Measurements from ENCODE around the gene LY6G5C.
"Not testable (repeated sequence)": the region's sequence is repeated elsewhere in the genome, so short reads cannot be mapped to it uniquely, and the experiment has no call there.

Gene LY6G5C

DNA sequence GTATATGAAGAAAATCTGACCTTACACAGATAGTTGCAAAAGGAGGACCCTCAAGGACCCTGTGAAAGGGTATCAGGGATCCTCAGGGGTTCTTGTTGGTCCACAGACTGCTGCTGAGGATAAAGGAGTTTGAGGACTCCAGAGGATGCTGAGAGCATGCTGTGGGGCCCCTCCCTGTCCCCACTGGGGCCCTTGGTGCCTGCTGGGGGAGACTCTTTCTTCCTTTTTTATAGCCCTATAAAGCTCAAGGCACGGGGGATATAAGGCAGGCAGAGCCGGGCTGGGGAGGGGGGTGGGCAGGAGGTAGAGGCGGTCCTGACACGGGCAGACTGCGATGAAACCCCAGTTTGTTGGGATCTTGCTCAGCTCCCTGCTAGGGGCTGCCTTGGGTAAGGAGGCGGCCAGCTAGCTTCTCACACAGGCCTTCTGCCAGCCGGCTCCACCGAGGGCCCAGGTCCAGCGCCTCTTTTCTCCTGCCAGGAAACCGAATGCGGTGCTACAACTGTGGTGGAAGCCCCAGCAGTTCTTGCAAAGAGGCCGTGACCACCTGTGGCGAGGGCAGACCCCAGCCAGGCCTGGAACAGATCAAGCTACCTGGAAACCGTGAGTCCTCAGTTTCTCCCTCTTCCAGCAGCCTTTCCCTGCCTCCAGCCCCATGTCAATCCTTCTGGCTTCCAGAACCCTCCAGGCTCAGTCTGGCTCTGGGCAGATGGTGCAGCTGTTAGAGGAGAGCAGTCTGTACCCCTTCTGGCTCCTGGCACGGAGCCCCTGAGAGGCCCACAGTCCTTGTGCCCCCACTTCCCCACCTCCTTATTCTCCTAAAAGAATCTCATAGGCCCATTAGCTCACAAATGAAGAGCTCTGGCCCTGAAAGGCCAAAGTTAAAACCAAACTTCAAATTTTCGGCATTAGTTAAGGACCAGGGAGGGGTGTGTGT, 34.4 kb upstream of the LY6G5C start, which contains the start of gene LY6G6D:
Gene LY6G6D, plus strand, starts transcription at position 327 of the 937 bp plus-strand sequence. Its CDS starts 8 bp downstream, at position 335.
- in situ Hi-C loops (cut with HindIII; ENCODE audit: low sequenced_read_pairs), result no loop called here

DNA sequence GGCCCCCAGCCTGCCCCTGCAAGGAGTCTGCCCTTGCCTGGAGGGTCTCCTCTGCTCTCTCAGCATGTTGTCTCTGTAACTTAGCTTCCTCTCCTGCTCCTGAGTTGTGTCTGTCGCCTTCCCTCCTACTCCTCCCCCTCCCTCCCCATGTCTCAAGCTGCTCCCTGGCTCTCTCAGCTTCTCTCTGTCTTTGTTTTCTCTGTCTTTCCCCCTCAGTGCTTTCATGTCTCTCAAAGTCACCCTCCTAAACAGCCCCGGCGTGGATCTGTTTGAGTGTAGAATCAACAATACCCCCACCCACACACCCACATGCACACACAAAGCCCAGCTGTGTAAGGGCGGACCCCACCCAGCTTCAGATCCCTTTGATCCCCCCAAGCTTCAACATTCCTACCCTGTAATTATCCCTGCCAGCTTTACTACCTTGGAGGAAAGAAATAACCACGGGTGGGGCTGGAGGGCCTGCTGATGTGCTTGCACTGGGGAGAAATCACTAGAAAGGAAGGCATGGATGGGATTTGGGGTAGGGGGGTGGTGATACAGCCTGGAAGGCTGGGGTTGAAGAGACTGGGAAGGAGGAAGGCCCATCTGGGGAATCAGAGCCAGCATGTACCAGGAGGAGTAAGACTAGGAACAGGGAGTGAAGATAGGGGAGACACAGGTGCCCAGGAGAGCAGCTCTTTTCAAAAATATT, 33.3 kb upstream of the LY6G5C start:
- in situ Hi-C loops (cut with HindIII; ENCODE audit: low sequenced_read_pairs), result loop anchor here (5.0 kb wide), 1 partner anchor 67 kb away; no protein-coding TSS in a partner anchor

DNA sequence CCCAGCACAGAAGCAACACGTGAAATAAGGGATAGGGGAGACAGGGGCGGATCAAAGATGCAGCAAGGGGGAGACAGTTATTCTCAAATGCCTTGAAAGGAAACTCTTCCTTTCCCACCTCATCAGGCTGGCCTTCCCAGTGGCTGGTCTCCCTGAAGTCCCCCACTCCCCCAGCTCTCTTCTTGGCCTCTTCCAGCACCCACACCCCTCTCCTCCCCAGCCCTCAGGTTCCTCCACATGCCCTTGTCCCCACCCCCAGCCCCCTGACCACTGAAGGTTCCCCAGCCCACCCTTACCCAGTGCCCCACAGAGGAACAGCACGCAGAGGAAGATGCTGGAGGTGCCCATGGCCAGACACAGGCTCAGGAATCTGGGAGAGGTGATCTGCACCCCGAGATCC, 32.6 kb upstream of the LY6G5C start:
- in situ Hi-C loops (cut with HindIII; ENCODE audit: low sequenced_read_pairs), result loop anchor here (5.0 kb wide), 1 partner anchor 66 kb away; no protein-coding TSS in a partner anchor

DNA sequence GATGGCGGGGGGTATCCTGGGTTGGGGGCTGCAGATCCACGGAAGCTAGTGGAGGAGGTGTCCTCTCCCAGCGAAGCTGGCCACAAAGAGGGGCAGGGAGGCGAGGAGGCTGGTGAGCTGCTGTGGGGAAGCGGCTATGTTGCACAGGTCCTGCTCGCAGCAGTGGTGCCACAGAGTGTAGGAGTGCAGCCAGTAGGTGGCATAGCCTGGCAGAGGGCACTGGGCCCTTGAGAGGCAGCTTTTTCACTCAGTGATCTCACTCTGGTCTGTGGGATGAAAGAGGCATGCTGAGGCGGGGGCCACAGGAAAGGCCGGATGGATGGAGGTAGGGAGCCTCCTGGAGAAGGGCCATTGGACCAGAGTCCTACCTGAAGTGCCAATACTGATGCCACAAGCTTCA, 31.4 kb upstream of the LY6G5C start:
- in situ Hi-C loops (cut with HindIII; ENCODE audit: low sequenced_read_pairs), result loop anchor here (5.0 kb wide), 1 partner anchor 65 kb away; no protein-coding TSS in a partner anchor

DNA sequence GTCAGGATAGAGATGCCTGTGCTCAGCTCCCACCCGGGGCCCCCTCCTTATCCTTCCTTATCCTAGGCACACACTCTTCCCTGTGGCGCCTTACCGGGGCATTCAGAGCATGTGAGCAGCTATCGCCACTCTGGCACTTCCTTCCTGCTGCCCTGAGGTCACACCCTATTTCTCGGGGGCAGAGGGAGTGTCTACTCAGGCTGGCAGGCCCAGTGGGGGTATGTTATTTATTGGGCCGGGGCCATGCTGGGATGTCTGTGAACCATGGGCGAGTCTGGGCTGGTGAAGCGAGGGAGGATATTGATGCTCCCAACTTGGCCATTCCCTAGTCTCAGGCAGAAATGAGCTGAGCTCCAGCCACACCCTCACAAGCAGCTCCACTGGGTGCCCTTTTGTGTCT, 30.4 kb upstream of the LY6G5C start:
- in situ Hi-C loops (cut with HindIII; ENCODE audit: low sequenced_read_pairs), result loop anchor here (5.0 kb wide), 1 partner anchor 64 kb away; no protein-coding TSS in a partner anchor

DNA sequence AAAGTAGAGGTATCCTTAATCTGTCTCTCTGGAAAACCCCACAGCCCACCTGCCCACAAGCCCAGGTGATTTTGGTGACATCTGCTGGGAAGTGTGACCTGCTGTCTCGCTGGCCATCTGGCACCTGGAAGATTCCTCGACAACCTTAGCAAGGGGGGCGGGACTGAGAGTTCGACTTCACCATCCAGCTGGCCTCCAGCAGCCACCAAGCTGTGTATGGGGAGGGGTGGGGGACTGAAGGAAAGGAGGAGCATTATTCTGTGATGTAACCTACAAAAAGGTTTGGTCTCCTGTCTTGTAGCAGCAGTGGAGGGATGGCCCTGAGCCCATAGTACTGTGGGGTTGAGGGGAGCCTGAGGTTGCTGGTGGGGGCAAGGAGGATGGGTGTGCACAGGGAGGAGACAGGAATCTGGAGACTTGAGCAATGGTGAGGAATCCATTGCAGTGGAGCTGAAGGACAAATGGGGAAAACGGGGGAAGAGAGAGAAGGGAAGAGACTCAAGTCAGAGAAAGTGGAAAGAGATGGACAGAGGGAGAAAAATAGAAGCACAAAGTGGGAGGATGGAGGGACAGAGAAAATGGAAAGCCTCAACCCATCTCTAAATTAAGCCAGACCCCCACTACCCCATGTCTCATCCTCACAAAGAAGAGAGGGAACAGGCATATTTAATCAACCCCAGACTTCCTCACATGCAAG, 29.8 kb upstream of the LY6G5C start:
- in situ Hi-C loops (cut with HindIII; ENCODE audit: low sequenced_read_pairs), result loop anchor here (5.0 kb wide), 1 partner anchor 63 kb away; no protein-coding TSS in a partner anchor

DNA sequence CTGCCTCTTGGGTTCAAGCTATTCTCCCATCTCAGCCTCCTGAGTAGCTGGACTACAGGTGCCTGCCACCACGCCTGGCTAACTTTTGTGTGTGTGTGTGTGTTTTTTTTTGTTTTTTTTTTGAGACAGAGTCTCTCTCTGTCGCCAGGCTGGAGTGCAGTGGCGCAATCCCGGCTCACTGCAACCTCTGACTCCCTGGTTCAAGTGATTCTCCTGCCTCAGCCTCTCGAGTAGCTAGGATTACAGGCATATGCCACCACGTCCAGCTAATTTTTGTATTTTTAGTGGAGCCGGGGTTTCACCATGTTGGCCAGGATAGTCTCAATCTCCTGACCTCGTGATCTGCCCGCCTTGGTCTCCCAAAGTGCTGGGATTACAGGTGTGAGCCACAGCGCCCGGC, 28.3 kb upstream of the LY6G5C start:
- in situ Hi-C loops (cut with HindIII; ENCODE audit: low sequenced_read_pairs), result not testable (repeated sequence)

DNA sequence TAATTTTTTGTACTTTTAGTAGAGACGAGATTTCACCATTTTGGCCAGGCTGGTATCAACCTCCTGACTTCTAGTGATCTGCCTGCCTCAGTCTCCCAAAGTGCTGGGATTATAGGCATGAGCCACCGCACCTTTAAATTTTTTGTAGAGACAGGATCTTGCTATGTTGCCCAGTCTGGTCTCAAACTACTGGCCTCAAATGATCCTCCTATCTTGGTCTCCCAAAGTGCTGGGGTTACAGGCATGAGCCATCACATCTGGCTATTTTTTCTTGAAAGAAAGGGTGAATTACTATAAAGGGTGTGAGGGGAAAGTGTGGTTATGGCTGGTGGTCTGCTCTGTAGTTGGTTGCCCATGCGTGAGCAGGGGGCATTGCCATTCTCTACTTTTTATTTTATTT, 27.4 kb upstream of the LY6G5C start:
- in situ Hi-C loops (cut with HindIII; ENCODE audit: low sequenced_read_pairs), result no loop called here

DNA sequence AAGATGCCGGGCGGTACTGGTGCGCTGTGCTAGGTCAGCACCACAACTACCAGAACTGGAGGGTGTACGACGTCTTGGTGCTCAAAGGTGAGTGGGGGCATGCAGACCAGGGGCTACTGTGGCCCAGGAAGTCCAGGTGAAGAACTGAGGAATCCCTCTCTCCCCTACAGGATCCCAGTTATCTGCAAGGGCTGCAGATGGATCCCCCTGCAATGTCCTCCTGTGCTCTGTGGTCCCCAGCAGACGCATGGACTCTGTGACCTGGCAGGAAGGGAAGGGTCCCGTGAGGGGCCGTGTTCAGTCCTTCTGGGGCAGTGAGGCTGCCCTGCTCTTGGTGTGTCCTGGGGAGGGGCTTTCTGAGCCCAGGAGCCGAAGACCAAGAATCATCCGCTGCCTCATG, 26.8 kb upstream of the LY6G5C start:
- in situ Hi-C loops (cut with HindIII; ENCODE audit: low sequenced_read_pairs), result no loop called here

DNA sequence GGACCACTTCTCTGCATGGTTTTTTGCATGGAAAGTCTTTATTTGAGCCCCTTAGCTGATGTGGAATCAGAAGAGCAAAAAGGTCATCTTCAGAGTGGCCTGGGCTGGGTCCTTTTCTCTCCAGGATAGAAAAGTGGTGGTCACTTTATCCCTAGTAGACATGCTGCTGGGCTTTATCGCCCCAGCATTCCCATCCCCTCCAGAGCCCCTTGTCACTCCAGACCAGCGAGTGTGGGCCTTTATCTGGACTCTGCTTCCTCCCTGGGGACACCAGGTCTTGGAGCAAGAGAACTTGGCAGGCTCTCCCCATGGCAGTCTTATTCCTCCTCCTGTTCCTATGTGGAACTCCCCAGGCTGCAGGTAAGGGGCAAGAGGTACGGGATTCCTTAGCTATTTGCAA, 25.7 kb upstream of the LY6G5C start, which contains the start of gene LY6G6F:
Gene LY6G6F, plus strand, starts transcription at position 268 of the 400 bp plus-strand sequence. Its CDS starts 41 bp downstream, at position 309.
- in situ Hi-C loops (cut with HindIII; ENCODE audit: low sequenced_read_pairs), result no loop called here

DNA sequence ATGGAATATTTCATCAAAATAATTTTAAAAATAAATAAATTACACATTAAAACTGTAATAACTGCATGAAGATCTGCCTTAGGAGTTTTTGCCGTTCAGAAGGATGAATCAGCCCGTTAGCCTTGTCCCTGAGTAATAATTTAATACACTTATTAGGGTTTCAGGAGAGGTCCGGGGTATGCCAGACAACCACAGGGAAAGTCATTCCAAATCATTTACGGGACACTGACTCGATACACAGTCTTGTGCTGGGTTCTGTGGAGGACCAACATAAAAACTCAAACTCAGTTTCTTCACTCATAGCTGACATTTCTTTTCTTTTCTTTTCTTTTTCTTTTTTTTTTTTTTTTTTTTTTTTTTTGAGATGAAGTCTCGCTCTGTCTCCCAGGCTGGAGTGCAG, 25.1 kb upstream of the LY6G5C start:
- in situ Hi-C loops (cut with HindIII; ENCODE audit: low sequenced_read_pairs), result no loop called here

DNA sequence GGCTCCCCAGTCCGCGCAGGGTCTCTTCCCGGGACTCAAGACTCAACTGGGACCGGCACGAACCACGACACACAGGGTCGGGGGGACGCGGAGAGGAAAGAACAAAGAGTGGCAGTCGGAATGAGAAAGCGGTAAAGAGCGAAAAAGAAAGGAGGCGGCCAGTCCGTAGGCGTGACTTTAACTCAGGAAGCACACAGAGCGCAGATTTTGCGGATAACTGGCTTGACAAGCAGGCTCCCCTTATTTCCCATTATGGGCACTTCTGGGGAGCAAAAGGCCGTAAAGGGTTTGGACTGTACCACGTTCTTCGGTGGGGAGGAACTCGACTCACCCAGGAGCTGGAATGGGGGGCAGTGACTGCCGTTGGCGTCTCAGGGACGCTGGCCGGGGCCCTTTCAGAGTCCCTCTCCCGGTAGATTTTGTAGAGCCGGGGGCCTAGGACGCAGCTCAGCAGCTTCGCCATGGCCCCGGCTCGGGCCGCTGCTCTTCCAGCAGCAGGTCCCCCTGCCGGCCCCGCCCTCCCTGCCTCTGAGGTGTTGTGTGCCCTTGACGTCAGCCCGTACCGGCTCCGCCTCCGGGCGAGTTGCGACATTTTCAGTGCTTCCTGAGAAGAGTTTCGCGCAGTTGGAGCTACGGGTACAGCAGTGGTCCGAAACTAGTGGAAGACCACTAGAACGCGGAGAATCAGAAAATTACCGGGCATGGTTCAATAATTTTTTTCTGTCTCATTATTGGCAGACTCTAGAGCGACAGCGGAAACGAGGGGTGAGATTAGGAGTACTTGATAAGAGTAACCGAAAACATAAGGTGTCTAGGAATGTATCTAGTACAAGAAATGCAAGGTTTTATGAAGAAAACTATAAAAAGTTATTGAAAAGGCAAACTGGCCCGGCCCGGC, 22.2 kb upstream of the LY6G5C start, which contains the start of gene ABHD16A:
Gene ABHD16A, minus strand, starts transcription at position 506 of the 898 bp plus-strand sequence. Its CDS starts 43 bp downstream, at position 463.
- in situ Hi-C loops (cut with HindIII; ENCODE audit: low sequenced_read_pairs), result no loop called here

DNA sequence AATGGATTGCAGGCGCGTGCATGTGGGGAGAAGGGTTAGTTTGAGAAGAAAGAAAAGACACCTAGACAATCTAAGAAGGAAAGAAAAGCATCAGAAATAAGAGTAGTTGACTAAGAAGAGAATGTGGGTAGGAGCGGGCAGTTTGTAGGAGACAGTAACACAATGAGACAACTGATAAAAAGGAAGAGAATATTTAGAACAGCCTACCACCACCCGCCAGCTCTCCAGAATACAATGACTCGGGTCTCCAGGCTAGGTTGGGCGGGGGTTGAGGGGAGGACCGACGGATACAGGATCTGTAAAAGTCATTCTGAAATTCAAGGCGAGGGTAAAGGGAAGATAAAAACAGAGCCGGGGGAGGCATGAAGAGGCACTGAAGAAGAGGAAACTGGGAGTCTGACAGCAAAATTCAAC, 21.5 kb upstream of the LY6G5C start:
- in situ Hi-C loops (cut with HindIII; ENCODE audit: low sequenced_read_pairs), result no loop called here

DNA sequence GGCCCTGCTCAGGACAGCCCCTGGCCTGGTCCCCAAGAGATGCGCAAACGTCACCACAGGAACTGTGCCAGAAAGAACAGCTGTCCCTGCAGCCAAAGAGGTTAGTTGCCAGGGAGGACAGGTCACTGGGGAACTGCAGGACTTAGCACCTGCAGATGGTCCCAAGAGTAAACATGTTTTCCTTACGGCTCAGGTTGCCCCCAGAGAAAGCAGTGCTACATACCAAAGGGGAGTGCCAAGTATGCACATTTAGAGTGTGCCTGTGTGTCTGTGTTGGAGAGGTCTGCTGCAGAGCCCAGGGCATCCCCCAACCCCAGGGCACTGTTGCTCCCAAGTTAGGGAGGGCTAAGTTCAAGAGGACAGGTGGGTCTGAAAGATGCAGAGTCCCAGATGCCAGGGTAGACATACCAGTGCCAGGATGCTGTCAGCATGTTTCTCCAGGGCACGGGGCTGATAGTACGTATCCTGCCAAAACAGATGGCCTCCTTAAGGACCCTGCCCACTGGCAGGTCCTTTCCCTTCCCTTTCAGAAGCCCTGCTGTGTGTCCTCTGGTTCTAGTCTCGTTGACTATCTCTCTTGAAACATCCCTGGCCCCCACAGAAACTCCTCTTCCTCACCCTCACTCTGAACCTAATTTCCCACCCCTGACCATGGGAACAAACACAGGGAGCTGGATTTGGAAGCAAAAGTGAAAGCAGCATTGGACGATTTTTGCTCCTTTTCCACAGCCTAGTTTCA, 21.0 kb upstream of the LY6G5C start:
- in situ Hi-C loops (cut with HindIII; ENCODE audit: low sequenced_read_pairs), result no loop called here

DNA sequence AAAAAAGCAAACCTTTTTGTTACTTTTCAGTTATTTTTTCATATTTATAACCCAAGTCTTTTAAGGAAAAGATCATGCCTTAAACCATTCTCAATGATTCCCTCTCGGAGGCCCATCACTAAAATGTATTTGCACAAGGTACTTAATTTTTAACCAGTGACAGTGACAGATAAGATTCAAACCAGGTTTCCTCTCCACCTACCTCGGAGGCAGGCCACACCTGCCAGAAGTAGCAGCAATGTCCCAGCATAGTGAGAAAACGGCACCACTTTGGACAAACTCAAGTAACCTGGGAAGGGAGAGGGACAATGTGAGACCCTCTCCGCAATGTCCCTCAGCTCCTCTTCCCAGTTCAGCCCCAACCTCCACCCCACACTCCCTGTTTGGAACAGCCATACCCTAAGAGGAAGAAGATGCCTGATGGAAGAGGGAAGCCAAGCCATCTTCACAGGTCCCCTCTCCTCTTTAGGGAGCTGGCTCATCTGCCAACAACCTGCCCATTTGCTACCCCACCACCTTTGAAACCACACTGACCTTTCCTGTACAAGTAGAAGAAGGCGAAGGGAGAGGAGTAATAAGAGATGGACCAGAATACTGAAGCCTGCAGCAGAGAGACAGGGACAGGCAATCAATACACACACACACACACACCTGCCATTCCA, 20.0 kb upstream of the LY6G5C start:
- in situ Hi-C loops (cut with HindIII; ENCODE audit: low sequenced_read_pairs), result no loop called here

DNA sequence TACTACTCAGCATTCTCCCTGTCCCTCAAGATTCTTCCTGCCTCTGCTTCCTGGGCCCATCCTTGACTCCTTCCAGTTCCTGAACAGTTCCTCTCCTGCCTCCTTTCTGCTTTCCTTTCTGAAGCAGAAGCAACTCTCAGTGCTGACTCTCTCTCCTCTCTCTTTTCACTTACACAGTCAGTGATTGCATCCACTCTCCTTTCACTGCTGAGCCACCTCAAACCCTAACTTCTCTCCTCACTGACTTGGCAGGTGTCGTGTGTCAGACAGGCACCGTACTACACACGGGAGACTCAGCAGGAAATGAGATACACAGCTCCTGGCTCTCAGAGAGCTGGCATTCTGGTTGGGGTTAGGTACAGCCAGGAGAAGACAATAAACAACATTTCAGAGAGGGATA, 16.7 kb upstream of the LY6G5C start:
- in situ Hi-C loops (cut with HindIII; ENCODE audit: low sequenced_read_pairs), result no loop called here

DNA sequence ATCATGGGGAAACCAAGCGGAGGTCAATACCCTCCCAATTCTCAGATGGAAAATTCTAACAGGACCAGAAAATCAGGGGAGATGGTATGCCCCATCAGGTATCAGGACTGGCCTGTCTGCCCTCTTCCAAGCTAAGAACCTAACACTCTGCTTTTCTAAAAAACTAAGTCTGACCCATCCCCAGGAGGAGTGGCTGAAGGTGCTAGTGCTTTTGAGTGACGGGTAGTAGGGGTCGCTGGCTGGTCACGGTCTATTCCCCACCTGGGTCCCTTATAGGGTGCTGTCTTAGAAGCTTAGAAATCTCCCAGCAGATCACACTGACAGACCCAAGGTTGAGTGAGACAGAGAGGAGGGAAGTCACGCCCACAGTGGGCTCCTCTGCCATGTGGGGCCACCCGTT, 12.7 kb upstream of the LY6G5C start:
- in situ Hi-C loops (cut with HindIII; ENCODE audit: low sequenced_read_pairs), result loop anchor here (5.0 kb wide), 1 partner anchor 39 kb away; no protein-coding TSS in a partner anchor

DNA sequence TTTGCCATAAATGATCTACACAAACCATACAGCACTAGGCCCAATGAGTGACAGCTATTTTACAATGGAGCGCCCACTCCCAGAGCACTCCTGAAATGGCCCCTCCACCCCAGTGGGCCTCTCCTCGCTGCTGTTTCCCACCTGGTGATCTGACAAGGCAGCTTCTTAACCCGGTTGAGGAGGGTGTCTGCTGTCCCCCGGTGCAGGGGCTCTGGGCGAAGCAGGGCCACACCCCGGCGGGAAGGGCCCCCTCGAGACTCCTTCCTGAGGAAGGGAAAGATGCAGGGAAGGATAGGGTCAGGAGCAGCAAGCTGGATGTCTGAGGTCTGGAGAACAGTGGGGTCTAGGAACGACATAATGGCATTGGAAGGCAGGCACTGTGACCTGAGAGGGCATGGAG, 12.0 kb upstream of the LY6G5C start:
- in situ Hi-C loops (cut with HindIII; ENCODE audit: low sequenced_read_pairs), result loop anchor here (5.0 kb wide), 1 partner anchor 39 kb away; no protein-coding TSS in a partner anchor
